Measurements from ENCODE around the gene CTSA.
"Not testable (repeated sequence)": the region's sequence is repeated elsewhere in the genome, so short reads cannot be mapped to it uniquely, and the experiment has no call there.

Gene CTSA

DNA sequence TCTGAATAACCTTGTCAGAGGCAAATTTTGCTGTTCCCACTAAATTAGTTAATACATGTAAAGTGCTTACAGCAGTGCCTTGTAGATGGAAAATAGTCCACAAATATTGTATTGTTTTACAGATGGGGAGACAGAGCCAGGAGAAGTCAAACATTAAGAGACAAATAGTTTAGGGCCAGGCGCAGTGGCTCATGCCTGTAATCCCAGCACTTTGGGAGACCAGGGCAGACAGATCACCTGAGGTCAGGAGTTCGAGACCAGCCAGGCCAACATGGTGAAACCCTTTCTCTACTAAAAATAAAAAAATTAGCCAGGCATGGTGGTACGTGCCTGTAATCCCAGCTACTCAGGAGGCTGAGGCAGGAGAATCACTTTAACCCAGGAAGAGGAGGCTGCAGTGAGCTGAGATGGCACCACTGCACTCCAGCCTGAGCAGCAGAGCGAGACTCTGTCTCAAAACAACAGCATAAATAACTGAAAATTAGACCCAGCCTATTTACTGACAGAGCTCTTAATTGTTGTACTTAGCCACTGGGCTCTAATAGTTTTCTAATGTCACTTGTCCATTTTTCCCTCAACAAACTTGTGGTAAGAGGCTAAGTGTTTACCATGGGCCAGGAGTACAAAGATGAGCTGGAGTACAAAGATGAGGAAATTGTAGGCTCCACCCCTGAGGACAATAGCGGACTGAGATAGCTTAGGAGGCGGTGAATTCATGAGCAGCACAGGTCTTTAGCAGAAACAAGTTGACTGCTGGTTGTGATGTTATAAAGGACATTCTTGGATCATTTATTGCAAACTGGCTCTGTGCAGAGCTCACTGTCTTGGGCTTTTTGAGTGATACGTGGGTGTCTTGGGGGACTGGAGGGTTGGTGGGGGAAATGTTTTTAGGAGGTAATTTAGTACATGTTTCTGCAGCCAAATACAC is 27.3 kb upstream of the CTSA start:
- no peak for DNase-seq (ENCODE audit: extremely low read depth in 1 of 2, low read depth in 1 of 2)

DNA sequence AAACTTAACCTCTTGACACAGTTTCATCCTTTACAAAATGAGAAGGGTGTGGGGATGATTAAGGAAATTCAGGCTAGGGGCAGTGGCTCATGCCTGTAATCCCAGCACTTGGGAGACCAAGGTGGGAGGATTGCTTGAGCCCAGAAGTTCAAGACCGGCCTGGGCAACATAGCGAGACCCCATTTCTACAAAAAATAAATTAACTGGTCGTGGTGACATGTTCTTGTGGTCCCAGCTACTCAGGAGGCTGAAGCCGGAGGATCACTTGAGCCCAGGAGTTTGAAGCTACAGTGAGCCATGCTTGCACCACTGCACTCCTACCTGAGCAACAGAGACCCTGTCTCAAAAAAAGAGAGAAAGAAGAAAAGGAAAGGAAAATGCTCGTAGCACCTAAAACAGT is 24.7 kb upstream of the CTSA start:
- DNase-seq (ENCODE audit: extremely low read depth in 1 of 2, low read depth in 1 of 2) = no peak

DNA sequence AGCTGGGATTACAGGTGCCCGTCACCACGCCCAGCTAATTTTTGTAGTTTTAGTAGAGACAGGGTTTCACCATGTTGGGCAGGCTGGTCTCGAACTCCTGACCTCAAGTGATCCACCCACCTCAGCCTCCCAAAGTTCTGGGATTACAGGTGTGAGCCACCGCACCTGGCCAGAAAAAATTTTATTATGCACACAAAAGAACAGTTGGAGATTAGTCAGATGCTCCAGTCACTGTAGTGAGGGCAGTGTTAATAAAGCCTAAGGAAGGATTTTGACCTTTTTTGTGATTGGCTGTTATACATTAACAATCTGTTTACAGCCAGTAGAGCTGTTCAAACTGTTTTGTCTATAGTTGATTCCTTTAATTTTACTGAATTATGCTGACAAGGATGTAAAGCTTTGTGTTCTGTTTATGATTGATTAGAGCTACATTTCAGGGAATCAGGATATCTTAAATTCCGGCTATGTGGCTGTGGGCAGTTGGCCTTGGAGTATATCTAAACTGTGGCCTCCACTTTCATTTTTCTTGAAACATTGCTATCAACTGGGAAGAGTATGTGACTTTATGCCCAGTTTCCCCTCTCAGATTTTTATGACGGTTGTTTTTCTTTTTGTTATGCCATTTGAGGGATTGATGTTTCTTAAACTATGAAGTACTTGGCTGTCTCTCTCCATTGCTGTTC is 23.9 kb upstream of the CTSA start:
- DNase-seq (ENCODE audit: extremely low read depth in 1 of 2, low read depth in 1 of 2) = no peak

DNA sequence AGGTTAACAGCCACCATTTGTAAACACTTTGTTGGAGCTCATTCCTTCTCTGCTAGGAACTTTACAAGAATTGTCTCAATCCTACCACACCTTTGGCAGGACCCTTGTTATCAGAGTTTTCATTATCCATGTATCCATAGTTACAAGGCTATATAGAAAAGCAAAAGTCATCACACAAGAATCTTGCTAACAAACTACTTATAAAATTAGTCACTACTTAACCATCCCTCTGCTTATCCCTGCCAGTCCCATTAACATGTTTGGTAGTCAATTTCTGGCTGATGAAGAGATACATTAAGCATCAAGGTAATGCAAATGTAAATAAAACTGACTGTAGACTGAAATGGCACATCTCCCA is 23.3 kb upstream of the CTSA start:
- DNase-seq (ENCODE audit: extremely low read depth in 1 of 2, low read depth in 1 of 2) = no peak

DNA sequence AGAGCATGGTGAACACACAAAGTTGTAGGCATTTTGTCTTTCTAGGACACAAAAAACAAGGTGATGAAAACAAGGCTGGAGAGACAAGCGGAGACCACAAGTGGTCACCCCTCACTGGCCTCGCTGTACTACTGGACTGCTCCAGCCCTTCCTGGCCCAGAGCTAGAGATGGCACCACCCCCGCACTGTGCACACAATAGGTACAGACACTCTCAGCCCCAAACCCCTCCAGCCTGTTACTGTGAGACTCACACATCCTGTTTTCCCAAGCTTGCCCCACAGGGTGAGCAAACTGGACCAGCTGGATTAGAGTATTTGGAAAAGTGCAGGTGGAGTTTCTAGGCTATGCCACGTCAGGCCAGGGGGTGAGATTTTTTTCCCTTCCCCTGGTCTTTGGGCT is 18.5 kb upstream of the CTSA start:
- DNase-seq (ENCODE audit: extremely low read depth in 1 of 2, low read depth in 1 of 2) = no peak

DNA sequence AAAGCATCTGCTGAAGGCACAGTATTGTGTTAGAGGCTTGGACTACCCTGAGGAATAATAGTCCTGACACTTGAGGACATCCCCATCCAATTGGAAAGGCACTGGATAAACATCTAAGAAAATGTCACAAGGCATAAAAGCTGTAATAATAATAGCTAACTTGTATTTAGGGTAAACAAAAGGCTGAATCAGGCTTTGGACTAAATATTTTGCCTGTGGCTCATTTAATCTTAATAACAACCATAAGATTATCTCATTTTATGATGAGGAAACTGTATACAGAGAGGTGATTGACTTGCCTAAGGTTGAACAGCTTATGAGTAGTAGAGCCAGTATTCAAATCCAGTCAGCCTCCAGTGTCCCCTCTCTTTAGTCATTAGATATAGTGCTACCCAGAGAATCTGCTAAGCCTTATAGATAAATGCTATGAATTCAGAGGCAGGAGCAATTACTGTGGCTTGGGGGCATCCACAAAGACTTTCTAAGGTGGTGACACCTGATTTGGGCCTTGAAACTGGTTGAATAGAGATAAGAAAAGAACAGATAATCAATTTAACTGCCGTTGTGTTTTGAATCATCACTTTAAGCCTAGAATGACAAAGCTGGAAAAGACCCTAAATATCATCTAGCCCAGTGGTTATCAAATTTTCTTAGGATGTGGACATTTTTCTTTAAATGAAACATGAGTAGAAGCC is 17.6 kb upstream of the CTSA start:
- DNase-seq (ENCODE audit: extremely low read depth in 1 of 2, low read depth in 1 of 2) = no peak

DNA sequence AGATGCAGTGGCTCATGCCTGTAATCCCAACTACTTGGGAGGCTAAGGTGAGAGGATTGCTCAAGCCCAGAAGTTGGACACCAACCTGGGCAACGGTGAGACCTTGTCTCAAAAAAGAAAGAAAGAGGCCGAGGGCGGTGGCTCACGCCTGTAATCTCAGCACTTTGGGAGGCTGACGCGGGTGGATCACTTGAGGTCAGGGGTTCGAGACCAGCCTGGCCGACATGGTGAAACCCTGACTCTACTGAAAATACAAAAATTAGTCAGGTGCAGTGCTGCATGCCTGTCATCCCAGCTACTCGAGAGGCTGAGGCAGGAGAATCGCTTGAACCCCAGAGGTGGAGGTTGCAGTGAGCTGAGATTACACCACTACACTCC is 17.0 kb upstream of the CTSA start:
- not testable (repeated sequence) for DNase-seq (ENCODE audit: extremely low read depth in 1 of 2, low read depth in 1 of 2)

DNA sequence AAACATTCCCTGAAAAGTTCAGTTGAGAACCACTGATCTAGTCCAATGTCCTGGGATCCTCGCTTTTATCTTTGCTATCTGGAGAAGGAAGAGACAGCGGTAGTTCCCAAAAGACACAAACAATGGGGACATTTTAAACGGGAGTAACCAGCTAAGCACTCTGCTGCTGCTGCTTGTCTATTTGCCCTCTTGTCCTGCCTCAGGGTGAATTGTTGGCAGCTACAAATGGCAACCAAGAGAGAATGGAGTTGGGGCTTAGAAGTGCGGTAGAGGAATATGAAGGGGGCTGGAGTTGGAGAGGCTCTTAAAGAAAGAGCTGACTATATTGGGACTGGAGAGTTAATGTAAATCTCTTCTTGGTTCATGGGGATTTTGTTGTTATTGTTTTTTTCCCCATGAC is 16.6 kb upstream of the CTSA start:
- no peak for DNase-seq (ENCODE audit: extremely low read depth in 1 of 2, low read depth in 1 of 2)

DNA sequence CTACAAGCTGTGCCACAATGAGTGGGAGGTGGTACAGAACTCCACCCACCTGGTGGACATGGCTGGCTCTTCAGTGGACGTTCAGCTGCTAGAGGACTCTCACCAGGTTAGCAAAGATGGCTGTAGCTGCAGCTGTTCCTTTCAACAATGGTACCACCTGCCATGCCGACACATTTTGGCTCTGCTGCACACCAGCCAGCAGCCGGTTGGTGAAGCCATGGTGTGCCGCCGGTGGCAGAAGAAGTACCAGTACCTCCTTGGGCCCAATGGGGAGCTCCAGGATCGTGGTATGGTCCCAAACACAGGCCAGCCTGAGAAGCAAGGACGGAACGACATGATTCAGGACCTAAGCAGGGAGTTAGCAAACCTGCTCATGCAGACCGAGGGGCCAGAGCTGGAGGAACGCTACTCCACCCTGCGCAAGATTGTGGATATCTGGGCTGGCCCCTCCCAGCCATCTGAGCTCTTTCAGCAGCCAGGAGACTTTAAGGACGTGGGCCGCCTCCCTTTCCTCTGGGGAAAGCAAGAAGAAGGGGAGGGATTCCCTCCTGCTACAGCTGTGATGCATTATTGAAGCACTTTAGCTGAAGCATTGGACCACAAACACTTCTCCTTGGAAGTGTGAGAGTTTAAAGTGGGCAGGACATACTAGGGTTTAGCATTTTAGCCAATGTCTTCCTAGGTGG is 12.9 kb upstream of the CTSA start:
- no peak for DNase-seq (ENCODE audit: extremely low read depth in 1 of 2, low read depth in 1 of 2)

DNA sequence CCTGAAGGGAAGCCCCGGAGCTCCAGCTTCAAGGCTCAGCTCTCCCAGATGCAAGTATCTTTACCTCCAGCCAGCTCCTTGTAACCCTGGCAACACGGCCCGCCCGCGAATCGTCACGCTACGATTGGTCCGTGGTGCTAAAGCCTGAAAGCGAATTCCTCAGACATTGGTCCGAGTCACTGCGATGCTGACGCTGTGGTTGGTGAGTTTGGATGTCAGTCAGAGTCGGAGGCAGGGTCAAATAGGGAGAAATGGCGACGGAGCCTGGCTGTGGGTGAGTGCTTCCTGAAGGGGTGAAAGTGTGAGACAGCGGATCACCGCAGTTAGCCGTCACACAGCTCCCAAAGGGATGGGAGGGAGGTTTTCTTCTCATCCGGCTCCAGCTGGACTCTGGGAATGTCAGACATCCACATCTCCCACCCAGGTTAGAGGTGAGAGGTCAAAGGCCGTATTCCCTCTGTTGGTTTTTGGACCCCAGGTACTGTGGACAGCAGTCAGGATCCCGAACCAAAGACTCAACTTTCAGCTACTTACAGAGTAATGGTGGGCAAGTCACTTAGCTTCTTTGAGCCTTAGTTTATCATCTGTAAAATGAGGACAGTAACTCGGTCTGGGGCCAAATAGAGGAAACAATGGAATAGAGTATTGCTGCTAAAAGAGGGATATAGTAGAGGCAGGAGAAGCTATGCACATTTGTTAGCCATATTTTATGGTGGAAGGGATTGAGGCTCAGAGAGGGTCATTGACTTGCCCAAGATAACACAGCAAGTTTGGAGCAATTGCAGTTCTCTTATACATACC is 9.9 kb upstream of the CTSA start, which contains the start of gene ZSWIM1:
Gene ZSWIM1, plus strand, starts transcription at position 240 of the 801 bp plus-strand sequence. CDS start 1,366 bp downstream, outside the sequence.
- DNase-seq (ENCODE audit: extremely low read depth in 1 of 2, low read depth in 1 of 2) = peak; percentile 91 to 98

DNA sequence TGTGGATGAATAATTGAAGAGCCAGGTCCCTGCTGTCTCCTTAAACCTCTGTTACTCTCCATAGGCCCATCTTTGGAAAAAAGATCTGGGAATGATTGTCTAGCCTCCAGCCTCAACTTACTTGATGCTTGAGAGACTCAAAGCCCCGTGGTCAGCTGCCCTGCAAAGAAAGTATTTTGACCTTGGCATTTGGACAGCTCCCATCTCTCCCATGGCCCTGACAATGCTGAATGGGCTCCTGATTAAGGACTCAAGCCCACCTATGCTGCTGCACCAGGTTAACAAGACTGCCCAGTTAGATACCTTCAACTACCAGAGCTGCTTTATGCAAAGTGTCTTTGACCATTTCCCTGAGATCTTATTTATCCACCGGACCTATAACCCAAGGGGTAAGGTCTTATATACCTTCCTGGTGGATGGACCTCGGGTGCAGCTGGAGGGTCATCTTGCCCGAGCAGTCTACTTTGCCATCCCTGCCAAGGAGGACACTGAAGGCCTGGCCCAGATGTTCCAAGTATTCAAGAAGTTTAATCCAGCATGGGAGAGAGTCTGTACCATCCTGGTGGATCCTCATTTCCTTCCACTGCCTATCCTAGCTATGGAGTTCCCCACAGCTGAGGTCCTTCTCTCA is 8.6 kb upstream of the CTSA start:
- DNase-seq (ENCODE audit: extremely low read depth in 1 of 2, low read depth in 1 of 2) = no peak

DNA sequence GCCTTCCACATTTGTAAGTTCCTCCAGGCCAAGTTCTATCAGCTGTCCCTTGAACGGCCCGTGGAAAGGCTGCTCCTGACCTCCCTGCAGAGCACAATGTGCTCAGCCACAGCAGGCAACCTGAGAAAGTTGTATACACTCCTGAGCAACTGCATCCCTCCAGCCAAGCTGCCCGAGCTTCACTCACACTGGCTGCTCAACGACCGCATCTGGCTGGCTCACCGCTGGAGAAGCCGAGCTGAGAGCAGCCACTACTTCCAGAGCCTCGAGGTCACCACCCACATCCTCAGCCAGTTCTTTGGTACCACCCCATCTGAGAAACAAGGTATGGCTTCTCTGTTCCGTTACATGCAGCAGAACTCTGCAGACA is 8.1 kb upstream of the CTSA start:
- DNase-seq (ENCODE audit: extremely low read depth in 1 of 2, low read depth in 1 of 2) = no peak

DNA sequence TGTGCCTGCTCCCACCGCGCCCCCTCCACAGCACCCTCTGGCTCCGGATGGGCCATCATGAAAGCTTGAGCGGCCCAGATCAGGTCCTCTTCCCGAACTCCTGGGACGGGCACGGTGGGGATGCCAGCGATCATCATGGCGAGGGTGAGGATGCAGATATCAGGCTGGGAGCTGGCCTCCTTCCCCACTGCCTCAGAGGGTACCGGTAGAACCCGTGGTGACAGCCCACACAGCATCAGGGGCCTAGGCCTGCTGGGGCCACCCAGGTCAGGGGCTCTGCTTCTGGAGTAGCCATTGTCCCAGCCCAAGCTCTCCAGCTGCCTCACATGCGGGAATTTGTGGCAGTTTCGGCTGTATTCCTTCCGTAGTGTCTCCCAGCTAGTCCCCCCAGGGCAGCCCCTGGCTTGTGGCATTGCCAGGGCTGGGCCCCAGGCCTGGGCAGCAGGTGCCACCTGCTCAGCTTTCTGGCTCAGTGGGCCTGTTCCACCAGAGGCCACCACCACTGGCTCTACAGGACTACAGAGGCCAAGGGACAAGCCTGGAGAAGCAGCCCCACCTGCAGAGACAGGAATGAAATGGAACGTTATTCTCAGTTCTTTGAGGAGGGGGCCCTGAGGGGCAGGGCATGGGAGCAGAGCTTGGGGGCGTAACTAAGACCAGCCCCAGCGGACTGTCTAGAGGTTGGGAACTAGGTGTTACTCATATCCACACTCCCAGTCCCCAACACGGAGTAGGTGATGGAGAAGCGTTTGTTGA is 4.4 kb upstream of the CTSA start:
- no peak for DNase-seq (ENCODE audit: extremely low read depth in 1 of 2, low read depth in 1 of 2)

DNA sequence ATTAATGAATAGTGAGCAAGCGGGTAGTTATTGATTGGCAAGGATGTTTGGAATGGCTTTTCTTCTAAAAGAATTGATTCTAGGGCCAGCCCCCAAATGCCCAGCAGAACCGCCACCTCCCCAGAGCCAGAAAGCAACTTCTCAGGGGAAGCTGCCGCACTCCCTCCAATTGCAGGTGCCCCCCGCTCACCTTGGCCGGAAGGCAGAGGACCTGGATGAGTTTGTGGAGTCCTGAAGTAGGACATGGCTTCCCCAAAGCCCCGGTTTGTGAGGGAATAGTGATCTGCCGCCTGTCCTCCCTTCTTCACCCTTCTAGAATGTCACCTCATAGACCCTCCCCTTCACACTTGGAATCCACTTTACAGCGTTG is 3.8 kb upstream of the CTSA start, which contains the start of gene SPATA25:
Gene SPATA25, minus strand, starts transcription at position 277 of the 370 bp plus-strand sequence. Its CDS starts 32 bp downstream, at position 245.
- DNase-seq (ENCODE audit: extremely low read depth in 1 of 2, low read depth in 1 of 2) = no peak

DNA sequence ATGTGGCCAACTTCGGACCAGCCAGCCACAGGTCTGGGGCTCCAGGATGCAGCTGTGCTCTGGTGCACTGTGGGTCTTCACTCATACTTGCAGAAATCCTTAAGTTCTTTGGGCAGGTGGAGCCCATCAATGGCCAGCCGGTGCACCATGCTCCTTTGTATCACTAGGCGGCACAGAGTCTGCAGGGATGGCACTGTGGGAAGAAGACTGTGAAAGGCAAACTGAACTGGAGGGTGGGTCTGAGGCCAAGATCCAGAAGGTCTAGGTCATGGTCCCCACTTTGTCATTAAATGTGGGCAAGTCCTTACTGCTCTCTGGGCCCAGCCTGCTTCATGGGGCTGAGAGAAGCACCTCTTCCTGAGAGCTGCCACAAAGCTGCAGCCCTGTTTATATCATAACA is 2.5 kb upstream of the CTSA start:
- DNase-seq (ENCODE audit: extremely low read depth in 1 of 2, low read depth in 1 of 2) = no peak

DNA sequence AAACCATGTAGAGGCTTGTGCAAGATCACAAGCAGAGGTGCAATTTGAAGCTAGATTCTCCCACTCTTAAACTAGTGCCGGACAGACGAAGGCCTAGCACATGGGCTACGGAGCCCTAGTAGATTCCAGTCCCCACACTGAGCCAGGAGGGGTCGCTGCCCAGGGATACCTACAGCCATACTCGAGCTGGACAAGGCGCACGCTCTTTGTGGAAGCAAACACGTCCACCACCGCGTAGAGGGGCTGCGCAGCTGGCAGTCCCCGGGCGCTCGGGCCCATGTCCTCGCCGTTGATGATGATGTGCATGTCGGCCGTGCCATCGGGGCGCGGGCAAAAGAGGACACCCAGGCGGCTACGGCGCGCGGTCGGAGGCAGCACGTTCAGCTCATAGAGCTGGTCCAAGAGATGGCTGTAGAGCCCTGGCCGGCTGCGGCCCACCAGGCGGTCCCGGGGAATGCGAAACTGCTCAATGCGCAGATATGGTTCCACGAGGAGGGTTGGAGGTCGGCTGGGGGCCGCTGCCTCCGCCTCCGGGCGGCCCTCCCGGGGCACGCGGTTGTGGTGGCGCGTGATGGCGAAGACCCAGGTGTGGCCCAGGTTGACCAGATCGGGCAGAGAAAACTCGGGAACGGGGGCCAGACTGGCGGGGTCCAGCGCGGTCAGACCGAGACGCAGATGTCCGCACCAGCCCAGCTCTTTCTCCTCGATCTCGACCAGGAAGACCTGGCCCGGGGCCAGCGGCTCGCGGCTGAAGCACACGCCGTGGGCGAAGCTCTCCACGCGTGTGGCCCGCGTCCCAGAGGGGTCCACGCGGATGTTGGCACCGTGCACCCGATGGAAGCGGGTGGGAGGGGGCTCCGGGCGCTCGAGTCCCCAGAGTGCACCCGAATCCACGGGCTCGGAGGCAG is 804 bp upstream of the CTSA start:
- peak in 1 of 2 donors; percentile 37 for DNase-seq (ENCODE audit: extremely low read depth in 1 of 2, low read depth in 1 of 2)

DNA sequence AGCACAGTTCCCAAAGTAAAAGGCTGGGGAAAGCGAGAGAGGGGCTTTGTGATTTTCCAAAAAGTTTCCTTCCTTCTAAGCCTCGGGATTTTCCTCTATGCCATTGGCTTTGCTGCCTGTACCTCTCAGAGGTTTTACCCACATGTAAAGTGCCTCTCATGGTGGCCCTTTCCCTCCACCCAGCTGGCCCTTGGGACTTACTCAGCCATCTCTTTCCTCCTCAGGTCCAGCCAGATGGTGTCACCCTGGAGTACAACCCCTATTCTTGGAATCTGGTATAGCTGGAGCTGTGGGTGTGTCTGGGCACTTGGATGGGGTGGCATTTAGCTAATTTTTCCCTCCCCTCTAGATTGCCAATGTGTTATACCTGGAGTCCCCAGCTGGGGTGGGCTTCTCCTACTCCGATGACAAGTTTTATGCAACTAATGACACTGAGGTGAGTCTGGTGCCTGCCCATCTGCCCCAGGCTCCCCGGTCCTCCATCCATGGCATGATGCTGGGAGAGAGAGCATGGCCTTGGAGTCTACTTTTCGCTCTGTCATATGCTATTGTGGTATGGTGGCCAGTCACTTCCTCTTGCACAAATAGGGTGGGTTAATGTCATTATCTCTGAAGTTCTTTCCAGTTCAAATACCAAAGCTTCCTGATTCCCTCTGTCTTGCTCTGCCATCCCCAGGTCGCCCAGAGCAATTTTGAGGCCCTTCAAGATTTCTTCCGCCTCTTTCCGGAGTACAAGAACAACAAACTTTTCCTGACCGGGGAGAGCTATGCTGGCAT is 1.1 kb downstream of the CTSA start:
- no peak for DNase-seq (ENCODE audit: extremely low read depth in 1 of 2, low read depth in 1 of 2)

All from stimulated activated CD8-positive, alpha-beta memory T cell treated with anti-CD3 and anti-CD28 coated beads, Interleukin-7, amount 100 ng/mL, for 48 hours (primary cell).